Fibroblast of skin of back (primary cell): Measurements from ENCODE around the gene TFPT.

Experiments used
- DNase-seq: peaks from one replicate; pipeline ENCODE4 v3.0.0-alpha.2; 2013

TFPT gene

DNA sequence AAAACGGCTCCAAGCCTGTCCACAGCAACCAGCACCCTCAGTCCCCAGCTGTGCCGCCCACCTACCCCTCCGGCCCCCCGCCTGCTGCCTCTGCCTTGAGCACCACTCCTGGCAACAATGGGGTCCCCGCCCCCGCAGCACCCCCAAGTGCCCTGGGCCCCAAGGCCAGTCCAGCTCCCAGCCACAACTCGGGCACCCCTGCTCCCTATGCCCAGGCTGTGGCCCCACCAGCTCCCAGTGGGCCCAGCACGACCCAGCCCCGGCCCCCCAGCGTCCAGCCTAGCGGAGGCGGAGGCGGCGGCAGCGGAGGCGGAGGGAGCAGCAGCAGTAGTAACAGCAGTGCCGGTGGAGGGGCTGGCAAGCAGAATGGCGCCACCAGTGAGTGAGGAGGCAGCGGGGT, 32.7 kb upstream of the TFPT start:
- DNase-seq = no peak

DNA sequence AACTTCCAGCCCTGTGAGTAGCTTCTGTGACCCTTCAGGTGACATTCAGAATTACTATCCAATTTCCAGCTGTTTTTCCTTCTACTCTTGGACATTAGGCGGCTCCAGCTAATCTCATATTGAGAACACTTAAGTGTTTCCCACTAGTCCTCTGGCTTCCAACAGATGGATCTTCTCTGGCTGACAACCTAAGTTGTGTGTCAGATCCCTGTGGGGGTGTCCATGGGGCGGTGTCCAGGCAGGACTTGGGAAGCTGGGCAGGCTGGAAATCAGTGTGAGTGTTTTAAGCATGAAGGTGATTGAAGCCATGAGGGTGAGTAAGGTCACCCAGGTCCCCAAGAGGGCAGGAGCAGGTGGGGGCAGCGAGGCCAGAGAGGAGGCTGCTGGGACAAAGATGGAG, 32.2 kb upstream of the TFPT start:
- no peak for DNase-seq

DNA sequence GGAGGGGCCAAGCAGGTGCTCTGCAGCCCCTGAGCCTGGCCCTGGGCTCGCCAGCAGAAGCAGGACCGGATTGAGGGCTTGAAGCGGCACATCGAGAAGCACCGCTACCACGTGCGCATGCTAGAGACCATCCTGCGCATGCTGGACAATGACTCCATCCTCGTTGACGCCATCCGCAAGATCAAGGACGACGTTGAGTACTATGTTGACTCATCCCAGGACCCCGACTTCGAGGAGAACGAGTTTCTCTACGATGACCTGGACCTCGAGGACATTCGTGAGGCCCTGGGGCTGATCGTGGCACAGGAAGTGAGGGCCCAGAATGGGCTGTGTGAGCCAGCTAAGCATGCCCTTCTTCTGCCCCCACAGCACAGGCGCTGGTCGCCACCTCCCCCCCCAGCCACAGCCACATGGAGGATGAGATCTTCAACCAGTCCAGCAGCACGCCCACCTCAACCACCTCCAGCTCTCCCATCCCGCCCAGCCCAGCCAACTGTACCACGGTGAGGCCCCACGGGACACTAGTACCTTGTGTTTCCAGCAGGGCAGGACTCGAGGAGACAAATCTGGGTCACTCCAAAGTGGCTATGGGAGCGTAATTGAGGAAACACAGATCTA, 30.2 kb upstream of the TFPT start:
- no peak for DNase-seq

DNA sequence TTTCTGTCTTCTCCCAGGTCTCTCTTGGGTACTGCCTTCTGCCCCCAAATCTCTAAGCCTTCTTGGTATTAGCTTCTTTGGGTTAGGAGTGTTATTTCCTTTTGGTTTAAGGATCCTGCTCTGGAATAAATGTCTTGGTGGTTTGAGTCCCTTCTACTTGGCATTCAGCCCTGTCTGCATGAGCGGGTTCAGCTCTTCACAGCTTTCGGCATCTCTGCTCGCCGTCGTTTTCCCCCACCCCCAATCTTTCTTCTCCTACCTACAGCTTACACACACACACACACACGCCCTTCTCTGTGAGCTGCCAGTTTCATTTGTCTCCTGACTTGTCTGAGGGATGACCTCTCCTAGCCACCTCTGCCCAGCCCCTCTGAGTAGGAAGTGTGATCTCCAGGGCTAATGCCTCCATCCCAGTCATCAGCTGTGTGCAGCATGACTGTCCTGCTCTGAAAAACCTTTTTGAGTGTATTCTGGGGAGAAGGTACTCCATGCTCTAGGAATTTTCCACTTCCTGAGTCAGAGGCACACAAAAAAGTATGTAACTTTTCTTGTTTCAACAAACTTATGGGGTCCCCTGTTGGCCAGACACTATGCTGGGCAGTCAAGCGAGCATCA, 26.8 kb upstream of the TFPT start:
- DNase-seq = no peak

- DNase-seq = no peak
These were observed 25.9 kb upstream of the TFPT start for GRCh38 chr19:54141356-54141755.

GRCh38 chr19:54138489-54139256, 23.2 kb upstream of the TFPT start:
- DNase-seq = no peak

- DNase-seq = no peak
These were observed 22.4 kb upstream of the TFPT start, which contains the start of gene CNOT3 for GRCh38 chr19:54137699-54138488. Gene CNOT3, plus strand, starts transcription at chr19:54137762. Its CDS starts 5,217 bp downstream, at chr19:54142979.

DNA sequence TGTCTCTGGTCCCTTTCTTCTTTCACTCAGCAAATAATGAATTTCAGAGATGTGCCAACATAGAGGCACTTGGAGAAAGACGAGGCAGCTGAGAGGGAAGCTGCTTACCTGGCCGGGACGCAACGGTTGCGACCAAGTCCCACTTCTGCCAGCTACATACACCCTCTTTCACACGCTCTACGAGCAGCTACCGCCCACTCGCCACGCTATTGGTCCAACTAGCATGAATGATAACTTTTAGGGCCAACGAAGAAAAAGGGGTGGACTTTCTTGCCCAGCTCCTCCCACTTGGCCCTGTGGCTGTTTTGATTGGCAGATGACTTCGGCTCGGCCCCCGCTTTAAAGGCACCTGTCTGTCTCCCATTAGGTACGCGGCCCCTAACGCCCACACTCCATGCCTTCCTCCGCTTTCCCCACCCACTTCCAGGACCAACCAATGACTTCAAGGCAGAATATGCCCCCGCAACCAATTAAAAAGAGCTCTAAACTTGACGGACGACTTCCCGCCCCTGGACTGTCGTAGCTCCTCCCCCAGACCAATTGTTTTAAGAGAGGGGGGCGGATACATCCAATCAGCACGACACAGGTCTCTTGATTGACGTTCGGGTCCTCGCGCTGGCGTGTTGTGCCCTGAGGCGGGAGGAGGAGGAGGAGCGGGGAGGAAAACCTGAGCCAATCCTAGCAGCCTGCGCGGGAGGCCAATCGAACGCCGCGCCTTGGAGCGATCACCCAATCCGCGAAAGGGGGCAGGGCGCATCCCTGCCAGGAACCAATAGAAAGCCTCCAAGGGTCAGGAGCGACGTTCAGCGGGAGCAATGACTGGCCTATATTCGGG, 21.6 kb upstream of the TFPT start:
- DNase-seq = peak; percentile 100

DNA sequence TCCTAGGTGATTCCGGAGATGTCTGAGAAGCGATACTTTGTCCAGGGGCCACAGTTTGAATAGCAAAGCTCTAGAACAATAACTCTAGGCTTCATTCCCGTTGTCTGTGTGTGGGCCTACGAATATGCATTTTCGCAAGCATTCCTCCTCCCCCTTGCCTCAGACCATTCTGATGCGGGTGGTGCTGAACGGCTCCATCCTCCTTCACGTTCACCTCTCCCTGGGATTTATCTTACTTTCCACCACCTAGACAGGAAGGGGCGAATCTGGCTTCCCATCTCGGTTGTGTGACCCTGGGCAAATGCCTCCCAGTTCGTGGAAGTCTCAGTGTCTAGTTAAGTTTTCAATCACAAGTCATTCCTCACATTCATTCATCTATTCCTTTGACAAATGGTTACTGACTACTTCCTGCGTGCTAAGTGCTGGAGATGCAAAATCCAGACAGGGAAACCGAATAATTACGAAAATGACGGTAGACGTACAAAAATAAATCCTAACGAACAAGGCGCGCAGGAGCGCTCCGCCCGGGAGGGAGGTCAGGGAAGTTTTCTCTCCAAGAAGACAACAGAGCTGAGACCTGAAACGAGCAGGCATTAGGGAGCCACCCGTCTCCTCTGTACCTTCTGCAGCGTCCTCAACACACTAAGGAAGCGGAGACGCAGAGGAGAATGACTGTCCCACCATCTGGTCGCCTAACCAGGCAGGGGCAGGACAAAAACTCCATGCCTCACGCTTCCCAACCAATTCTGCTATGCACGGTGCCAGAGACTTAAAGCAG, 20.8 kb upstream of the TFPT start:
- no peak for DNase-seq

- DNase-seq = no peak
These were observed 18.6 kb upstream of the TFPT start for GRCh38 chr19:54133957-54134590.

DNA sequence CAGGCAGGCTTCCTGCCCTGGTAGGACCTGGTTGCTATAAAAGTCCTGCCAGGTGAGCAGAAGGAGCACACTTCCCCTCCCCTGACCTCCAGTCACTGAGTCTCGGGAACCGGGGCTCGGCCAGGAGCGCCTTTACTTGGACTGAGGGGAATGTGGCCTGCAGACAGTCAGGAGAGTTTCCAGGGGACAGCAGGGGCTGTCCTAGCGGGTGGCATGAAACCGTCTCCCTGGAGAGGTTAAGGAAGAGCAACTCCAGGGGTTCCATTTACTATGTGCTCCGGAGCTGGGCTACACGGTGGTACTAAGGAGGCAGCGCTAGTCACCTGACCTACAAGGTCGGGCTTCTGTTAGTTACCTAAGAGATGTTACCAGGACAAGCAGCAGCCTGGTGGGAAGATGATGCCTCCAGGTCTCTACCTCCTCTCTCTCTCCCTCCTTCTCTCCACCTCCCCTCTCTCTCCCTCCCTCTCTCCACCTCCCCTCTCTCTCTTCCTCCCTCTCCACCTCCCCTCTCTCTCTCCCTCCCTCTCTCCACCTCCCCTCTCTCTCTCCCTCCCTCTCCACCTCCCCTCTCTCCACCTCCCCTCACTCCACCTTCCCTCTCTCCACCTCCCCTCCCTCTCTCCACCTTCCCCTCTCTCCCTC, 18.0 kb upstream of the TFPT start:
- DNase-seq = peak; percentile 32

- DNase-seq = no peak
These were observed 14.2 kb upstream of the TFPT start for GRCh38 chr19:54129617-54129996.

- DNase-seq = no peak
These were observed 13.5 kb upstream of the TFPT start for GRCh38 chr19:54128796-54129616.

GRCh38 chr19:54128441-54128725, 12.9 kb upstream of the TFPT start:
- no peak for DNase-seq

- DNase-seq = no peak
These were observed 12.4 kb upstream of the TFPT start for GRCh38 chr19:54127688-54128440.

DNA sequence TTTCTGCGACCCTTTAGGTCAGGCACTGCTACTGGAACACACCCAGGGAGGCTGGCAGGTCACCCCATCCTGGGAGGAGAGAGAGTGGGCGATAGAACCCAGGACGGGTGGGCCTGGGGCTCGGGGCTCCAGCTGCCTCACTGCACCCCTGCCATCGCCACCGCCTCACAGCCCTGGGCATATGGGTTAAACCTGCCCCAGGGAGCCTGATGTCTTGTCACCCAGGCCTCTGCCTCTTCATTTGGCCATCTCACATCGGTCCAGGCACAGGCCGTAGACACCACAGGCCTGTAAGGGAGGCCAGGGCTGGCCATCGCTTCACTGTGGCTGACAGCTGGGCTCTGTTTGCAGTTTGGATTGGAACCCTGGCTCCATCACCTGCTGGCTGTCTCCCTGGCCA, 10.3 kb upstream of the TFPT start:
- DNase-seq = no peak

GRCh38 chr19:54124393-54124792, 8.9 kb upstream of the TFPT start:
- DNase-seq = no peak

DNA sequence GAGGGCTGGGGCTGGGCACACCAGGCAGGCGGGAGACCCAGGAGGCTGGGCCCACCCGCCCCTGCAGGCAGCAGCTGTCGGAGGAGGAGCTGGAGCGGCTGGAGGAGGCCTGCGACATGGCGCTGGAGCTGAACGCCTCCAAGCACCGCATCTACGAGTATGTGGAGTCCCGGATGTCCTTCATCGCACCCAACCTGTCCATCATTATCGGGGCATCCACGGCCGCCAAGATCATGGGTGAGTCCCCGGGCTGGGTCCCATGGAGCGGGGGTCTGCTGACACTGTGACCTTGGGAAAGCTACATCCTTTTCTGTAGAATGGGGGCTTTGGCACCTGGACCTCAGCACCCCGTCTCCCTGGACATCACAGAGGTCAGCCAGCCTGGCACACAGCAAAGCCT, 8.2 kb upstream of the TFPT start:
- no peak for DNase-seq

DNA sequence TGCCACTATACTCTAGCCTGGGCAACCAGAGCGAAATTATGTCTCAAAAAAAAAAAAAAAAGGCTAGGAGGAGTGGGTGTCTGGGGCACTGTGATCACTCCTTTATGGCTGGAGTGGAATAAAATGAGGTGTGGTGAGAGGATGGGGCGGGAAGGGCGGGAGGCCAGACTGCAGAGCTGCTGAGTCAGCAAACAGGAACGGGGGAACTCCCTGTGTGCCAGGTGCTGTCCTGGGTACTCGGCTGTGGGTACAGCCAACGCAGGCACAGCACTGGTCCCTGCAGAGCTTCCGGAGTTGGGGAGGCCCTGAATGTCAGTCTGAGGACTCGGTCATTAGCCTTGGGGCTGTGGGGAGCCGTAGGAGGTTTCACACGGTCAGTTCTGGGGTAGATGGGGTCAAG, 5.8 kb upstream of the TFPT start:
- DNase-seq = no peak
